ENCODE data around the gene DAZAP1.

- no peak for TF ChIP-seq POLR2A (IDR thresholded peaks at IDR 0.05)
- TF ChIP-seq, protein P1, sequence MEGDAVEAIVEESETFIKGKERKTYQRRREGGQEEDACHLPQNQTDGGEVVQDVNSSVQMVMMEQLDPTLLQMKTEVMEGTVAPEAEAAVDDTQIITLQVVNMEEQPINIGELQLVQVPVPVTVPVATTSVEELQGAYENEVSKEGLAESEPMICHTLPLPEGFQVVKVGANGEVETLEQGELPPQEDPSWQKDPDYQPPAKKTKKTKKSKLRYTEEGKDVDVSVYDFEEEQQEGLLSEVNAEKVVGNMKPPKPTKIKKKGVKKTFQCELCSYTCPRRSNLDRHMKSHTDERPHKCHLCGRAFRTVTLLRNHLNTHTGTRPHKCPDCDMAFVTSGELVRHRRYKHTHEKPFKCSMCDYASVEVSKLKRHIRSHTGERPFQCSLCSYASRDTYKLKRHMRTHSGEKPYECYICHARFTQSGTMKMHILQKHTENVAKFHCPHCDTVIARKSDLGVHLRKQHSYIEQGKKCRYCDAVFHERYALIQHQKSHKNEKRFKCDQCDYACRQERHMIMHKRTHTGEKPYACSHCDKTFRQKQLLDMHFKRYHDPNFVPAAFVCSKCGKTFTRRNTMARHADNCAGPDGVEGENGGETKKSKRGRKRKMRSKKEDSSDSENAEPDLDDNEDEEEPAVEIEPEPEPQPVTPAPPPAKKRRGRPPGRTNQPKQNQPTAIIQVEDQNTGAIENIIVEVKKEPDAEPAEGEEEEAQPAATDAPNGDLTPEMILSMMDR (IDR thresholded peaks at IDR 0.05): no peak
Observed at GRCh38 chr19:1365319-1366269, 41.8 kb upstream of the DAZAP1 start.

Measured in suprapubic skin (tissue), 3 donors.